IPS DF 19.7 (cell line): ENCODE results near the gene SLC35G4.
A peak's percentile ranks its signal among the peaks of the same experiment; 100 is the strongest.
"Not testable (repeated sequence)": the region's sequence is repeated elsewhere in the genome, so short reads cannot be mapped to it uniquely, and the experiment has no call there.

Experiments used
- DNase-seq: peaks from one replicate; pipeline ENCODE4 v3.0.0-alpha.2; 2013; ENCODE audit warnings: low read depth, low spot score

Gene SLC35G4

GRCh38 chr18:11609488-11609887, at the start of gene SLC35G4:
Gene SLC35G4, plus strand, starts transcription at chr18:11609596. Its CDS starts 0 bp downstream, at chr18:11609596.
- not testable (repeated sequence) for DNase-seq

GRCh38 chr18:11561293-11561692, 48.1 kb upstream of the SLC35G4 start:
- no peak for DNase-seq

- DNase-seq = no peak
Observed at GRCh38 chr18:11565716-11566115, 43.7 kb upstream of the SLC35G4 start.

GRCh38 chr18:11566236-11566965, 43.0 kb upstream of the SLC35G4 start:
- DNase-seq = no peak

- no peak for DNase-seq
Observed at GRCh38 chr18:11567396-11567795, 42.0 kb upstream of the SLC35G4 start.

GRCh38 chr18:11570073-11570588, 39.3 kb upstream of the SLC35G4 start:
- DNase-seq = no peak

- DNase-seq = no peak
Observed at GRCh38 chr18:11570769-11571412, 38.5 kb upstream of the SLC35G4 start.

- no peak for DNase-seq
Observed at GRCh38 chr18:11572201-11572600, 37.2 kb upstream of the SLC35G4 start.

- no peak for DNase-seq
Observed at GRCh38 chr18:11574545-11574944, 34.9 kb upstream of the SLC35G4 start.

- no peak for DNase-seq
Observed at GRCh38 chr18:11577271-11578112, 31.9 kb upstream of the SLC35G4 start.

- DNase-seq = no peak
Observed at GRCh38 chr18:11578799-11579198, 30.6 kb upstream of the SLC35G4 start.

GRCh38 chr18:11579916-11580315, 29.5 kb upstream of the SLC35G4 start:
- DNase-seq = no peak

- DNase-seq = no peak
Observed at GRCh38 chr18:11581286-11581685, 28.1 kb upstream of the SLC35G4 start.

- no peak for DNase-seq
Observed at GRCh38 chr18:11585596-11585995, 23.8 kb upstream of the SLC35G4 start.

- no peak for DNase-seq
Observed at GRCh38 chr18:11586896-11587295, 22.5 kb upstream of the SLC35G4 start.

GRCh38 chr18:11587432-11587831, 22.0 kb upstream of the SLC35G4 start:
- no peak for DNase-seq

GRCh38 chr18:11587846-11588245, 21.6 kb upstream of the SLC35G4 start:
- no peak for DNase-seq

GRCh38 chr18:11591957-11592356, 17.4 kb upstream of the SLC35G4 start:
- peak; percentile 23 for DNase-seq

GRCh38 chr18:11600321-11600720, 9.1 kb upstream of the SLC35G4 start:
- DNase-seq = no peak

- no peak for DNase-seq
Observed at GRCh38 chr18:11607906-11608305, 1.5 kb upstream of the SLC35G4 start.

- not testable (repeated sequence) for DNase-seq
Observed at GRCh38 chr18:11608618-11609017, 778 bp upstream of the SLC35G4 start.

- not testable (repeated sequence) for DNase-seq
Observed at GRCh38 chr18:11613073-11613472, 3.7 kb downstream of the SLC35G4 start.
